NK-92 treated with Interleukin-12 subunit alpha and Interleukin-12 subunit beta, amount 100 ng/mL, for 24 hours (cell line): ENCODE results near the gene TTC33.
"Not testable (repeated sequence)": the region's sequence is repeated elsewhere in the genome, so short reads cannot be mapped to it uniquely, and the experiment has no call there.

Experiments used
- DNase-seq: peaks from one replicate; lab custom pipeline; 2025; lab: John Stamatoyannopoulos, UW

The TTC33 gene

GRCh38 chr5:40569546-40570270 lies 186.1 kb downstream of the TTC33 start:
- DNase-seq, result no peak

DNA sequence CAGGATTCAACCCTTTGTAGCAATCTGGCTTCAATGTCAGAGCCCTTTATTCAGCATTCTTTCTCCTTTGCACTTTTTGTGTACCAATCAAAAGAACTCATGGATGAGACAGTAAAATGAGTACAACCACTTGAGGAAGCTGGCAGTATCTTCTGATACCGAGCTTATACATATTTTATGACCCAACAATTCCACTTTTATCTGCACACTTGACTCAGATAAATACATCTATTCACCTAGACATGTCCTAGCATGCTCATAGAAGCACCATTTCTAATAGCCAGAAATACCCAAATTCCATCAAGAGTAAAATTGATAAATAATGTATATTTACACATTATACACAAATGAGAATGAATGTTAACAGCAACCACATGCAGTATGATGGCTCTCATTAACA lies 187.2 kb downstream of the TTC33 start:
- DNase-seq, result no peak

- DNase-seq, result not testable (repeated sequence)
Observed at GRCh38 chr5:40563173-40563572, 192.6 kb downstream of the TTC33 start.

DNA sequence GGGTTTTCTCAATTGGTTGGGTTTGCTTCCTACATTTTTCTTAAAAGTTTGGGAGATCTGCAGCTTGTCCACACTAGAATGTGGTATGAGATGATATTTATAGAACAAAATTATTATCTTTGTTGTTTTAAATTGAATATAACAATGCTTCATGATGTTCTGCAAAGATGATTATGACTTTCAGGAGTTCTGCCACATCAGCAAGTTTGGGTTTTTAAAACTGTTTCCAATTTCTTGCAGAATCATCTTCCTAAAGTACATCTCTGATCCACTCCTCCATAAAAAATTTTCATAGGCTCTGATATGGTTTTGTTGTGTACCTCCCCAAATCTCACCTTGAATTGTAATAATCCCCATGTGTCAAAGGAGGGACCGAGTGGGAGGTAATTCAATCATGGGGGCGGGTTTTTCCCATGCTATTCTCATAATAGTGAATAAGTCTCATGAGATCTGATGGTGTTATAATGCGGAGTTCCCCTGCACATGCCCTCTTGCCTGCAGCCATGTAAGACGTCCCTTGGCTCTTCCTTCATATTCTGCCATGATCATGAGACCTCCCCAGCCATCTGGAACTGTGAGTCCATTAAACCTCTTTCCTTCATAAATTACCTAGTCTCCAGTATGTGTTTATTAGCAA lies 195.2 kb downstream of the TTC33 start:
- DNase-seq, result no peak

DNA sequence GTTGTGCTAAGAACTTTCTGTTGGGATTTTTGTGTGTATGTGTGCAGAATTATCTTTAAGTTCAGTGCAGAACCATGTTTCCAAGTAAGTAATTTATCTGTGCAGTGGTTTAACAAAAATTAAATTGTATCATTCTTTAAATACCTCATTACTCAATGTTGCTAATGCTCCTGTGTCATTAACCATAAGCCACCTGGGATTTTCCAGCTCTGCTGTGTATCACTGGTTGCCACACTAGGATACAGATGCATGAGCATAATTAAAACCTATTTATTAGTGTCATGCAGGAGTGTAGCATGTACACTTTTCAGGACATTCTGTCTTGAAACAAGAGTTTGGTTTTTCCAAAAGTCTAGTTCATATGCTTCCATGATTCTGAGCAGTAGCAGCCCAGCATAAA lies 196.5 kb downstream of the TTC33 start:
- DNase-seq, result no peak

DNA sequence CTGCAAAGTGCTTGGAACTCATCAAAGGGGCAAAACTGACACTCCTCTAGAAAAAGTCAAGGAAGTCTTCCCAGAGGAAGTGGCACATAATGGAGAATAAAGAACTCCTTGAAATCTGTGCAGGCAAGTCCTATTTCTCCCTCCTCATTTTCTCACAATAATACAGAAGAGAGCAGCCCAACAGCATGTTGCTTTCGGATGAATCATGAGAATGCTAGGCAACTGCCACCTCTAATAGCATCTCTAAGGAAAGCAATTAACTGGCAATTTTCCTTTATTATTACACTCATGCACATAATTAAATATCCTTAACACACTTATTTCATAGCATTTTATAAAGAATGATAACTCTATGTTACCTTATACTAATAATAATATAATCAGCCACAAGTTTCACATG lies 198.3 kb downstream of the TTC33 start:
- no peak for DNase-seq

- no peak for DNase-seq
Observed at GRCh38 chr5:40556811-40557210, 198.9 kb downstream of the TTC33 start.

GRCh38 chr5:40555886-40556285 lies 199.9 kb downstream of the TTC33 start:
- DNase-seq, result no peak

DNA sequence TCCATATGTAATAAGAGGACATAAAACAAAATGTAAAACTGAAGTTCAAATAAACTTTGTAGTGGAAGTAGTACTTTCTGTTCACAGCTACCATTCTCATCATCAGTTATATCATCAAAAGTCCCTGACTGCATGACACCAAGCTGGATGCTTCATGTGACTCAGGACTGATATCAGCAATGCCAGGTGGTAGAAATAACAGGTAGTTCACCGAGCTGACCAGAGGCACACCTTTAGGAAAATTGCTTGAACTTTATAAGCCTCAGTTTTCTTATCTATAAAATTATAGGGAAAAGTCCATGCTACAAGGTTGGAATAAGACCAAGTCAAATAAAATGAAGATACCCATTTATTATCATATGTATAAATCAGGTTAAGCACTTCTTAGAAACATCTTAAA lies 200.9 kb downstream of the TTC33 start:
- DNase-seq, result no peak

- no peak for DNase-seq
Observed at GRCh38 chr5:40554054-40554453, 201.7 kb downstream of the TTC33 start.

GRCh38 chr5:40552981-40553380 lies 202.8 kb downstream of the TTC33 start:
- no peak for DNase-seq

GRCh38 chr5:40551496-40552491 lies 204.0 kb downstream of the TTC33 start:
- DNase-seq, result no peak

GRCh38 chr5:40550481-40550880 lies 205.3 kb downstream of the TTC33 start:
- DNase-seq, result no peak

DNA sequence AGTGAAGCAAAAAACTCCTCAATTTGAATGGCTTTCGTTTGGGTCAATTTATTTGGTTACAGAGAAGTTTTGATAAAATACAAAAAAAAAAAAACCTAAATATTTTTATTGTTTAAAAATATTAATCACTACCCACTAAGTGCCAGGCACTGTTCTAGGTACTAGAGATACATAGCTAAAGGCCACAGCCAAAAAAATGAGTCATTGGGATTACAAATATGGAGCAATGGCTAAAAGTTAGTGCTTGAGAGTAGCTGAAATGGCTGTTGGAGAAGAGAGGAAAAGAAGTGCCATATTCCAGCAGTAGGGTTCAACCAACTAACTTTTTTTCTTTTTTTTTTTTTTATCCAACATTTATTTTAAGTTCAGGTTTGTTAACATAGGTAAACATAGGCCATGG lies 206.1 kb downstream of the TTC33 start:
- no peak for DNase-seq

- DNase-seq, result no peak
Observed at GRCh38 chr5:40547994-40548575, 207.7 kb downstream of the TTC33 start.

DNA sequence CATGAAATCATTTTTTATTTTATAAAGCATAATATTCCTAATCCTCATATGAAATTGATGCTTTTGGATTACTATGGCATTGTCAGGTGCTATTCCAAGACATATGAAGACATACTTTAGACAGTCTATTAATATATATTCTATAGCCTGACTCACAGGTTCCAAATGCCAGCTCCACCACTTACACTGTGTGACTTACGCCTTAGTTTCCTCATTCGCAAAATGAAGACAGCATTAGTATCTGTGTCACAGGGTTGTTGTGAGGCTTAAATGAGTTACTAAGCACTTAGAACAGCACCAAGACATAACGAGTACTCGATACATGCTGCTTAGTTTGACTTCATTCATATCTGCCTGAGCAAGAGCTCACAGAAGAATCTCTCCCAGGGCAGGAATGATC lies 208.2 kb downstream of the TTC33 start:
- DNase-seq, result no peak

DNA sequence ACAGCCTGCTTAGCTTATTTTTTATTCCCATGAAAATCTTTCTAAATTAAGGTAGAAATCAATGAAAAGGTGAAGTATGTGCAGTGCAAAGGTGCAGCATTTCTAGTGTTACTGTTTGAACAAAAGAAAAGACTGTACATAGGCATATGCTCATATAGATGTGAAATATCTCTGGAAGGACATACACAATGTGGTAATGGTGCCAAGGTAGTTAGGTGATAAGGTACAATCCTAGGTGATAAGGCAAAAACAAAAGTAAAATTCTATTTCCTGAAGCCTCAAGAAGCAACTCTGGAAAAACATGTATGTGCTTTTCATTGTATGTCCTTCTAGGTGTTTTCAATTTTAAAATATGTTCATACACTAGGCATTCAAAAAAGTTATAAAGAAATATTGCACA lies 215.5 kb downstream of the TTC33 start:
- DNase-seq, result no peak

DNA sequence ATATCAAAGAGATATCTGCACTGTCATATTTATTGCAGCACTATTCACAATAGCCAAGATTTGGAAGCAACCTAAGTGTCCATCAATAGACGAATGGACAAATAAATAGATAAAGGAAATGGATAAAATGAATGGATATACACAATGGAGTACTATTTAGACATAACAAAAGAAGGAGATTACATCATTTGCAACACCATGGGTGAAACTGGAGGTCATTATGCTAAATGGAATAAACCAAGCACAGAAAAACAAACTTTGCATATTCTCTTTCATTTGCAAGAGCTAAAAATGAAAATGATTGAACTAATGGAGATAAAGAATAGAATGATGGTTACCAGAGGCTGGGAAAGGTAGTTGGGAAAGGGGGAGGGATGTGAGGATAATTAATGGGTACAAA lies 231.1 kb downstream of the TTC33 start:
- no peak for DNase-seq

- no peak for DNase-seq
Observed at GRCh38 chr5:40521925-40522324, 233.8 kb downstream of the TTC33 start.

GRCh38 chr5:40521108-40521785 lies 234.5 kb downstream of the TTC33 start:
- DNase-seq, result no peak

GRCh38 chr5:40518485-40518917 lies 237.3 kb downstream of the TTC33 start:
- DNase-seq, result no peak

DNA sequence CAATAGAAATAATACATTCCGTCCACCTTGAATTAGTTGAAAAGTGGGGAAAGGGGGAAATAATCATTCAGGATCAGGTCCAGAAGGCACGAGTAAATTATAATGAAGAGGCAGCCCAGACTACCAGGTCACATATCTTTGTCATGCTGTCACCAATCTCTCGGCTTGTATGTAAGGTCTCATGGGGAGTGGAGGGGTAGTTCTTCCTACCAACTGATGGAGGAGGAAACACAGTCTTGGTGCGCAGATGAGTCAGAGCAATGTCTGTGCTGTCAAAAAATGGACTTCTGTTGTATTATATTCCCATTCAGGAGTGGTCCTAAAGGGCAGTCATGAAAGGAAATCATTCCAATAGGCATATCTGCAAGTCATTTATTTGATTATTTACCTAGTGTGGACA lies 240.3 kb downstream of the TTC33 start:
- DNase-seq, result no peak
